Stimulated activated CD4-positive, alpha-beta T cell treated with anti-CD3 and anti-CD28 coated beads, Interleukin-15, amount 100 ng/mL, for 24 hours (primary cell): ENCODE measurements around the gene TJP2.
A peak's percentile ranks its signal among the peaks of the same experiment; 100 is the strongest.
"Not testable (repeated sequence)": the region's sequence is repeated elsewhere in the genome, so short reads cannot be mapped to it uniquely, and the experiment has no call there.

Experiments used
- DNase-seq: peaks from one replicate; pipeline ENCODE4 v3.0.0-alpha.2; 2020

The TJP2 gene

GRCh38 chr9:69297300-69297980 lies 123.4 kb downstream of the TJP2 start:
- DNase-seq, result no peak

- no peak for DNase-seq
These were observed 125.2 kb downstream of the TJP2 start for GRCh38 chr9:69299315-69299714.

- no peak for DNase-seq
These were observed 125.7 kb downstream of the TJP2 start for GRCh38 chr9:69299826-69300225.

- DNase-seq, result no peak
These were observed 129.3 kb downstream of the TJP2 start for GRCh38 chr9:69303331-69303730.

- DNase-seq, result not testable (repeated sequence)
These were observed 132.9 kb downstream of the TJP2 start for GRCh38 chr9:69306895-69307445.

- no peak for DNase-seq
These were observed 133.5 kb downstream of the TJP2 start for GRCh38 chr9:69307446-69308205.

- no peak for DNase-seq
These were observed 134.3 kb downstream of the TJP2 start for GRCh38 chr9:69308206-69308931.

GRCh38 chr9:69313175-69313574 lies 139.1 kb downstream of the TJP2 start:
- DNase-seq, result no peak

GRCh38 chr9:69314547-69314946 lies 140.5 kb downstream of the TJP2 start:
- no peak for DNase-seq

GRCh38 chr9:69317081-69317480 lies 143.0 kb downstream of the TJP2 start:
- DNase-seq, result no peak

GRCh38 chr9:69317894-69318293 lies 143.8 kb downstream of the TJP2 start:
- DNase-seq, result peak; percentile 46

- DNase-seq, result no peak
These were observed 145.4 kb downstream of the TJP2 start for GRCh38 chr9:69319324-69320025.

- no peak for DNase-seq
These were observed 148.2 kb downstream of the TJP2 start for GRCh38 chr9:69322256-69322655.

- no peak for DNase-seq
These were observed 149.8 kb downstream of the TJP2 start for GRCh38 chr9:69323861-69324260.
